Psoas muscle (tissue), 8 donors: ENCODE results near the gene ANKRD6. TPM values are rescaled to one million over a fixed set of nuclear protein-coding genes. Genes with fewer than 3 reads are reported as not detected.

Experiments used
- ATAC-seq, 4 donors: fragments of 200-7000 bp; cut with Tn5 transposase; one replicate each; pipeline ENCODE4 v1.9.1; 2020; ENCODE audit warnings: moderate library complexity in 3 of 4, mild to moderate bottlenecking in 2 of 4
- DNase-seq, 2 donors: peaks; one replicate each; pipeline ENCODE4 v3.0.0-alpha.2; 2020
- H3K27ac ChIP-seq: fragments of 200-600 bp; one replicate; pipeline ENCODE4 v1.8.0; 2022
- H3K27me3 ChIP-seq, 3 donors: fragments of 200-600 bp in 1 of 3; one replicate each; pipeline versions ENCODE4 v1.6.1 to v1.8.0; 2013 to 2022; ENCODE audit warnings: low read length in 2 of 3, mild to moderate bottlenecking in 2 of 3, moderate library complexity in 1 of 3; ENCODE audit not compliant: insufficient read depth in 3 of 3
- H3K36me3 ChIP-seq, 2 donors: fragments of 200-600 bp in 1 of 2; one replicate each; pipeline versions ENCODE4 v1.6.1 to v1.8.0; 2013 to 2022; ENCODE audit warnings: low read depth in 1 of 2, mild to moderate bottlenecking in 1 of 2, moderate library complexity in 1 of 2; ENCODE audit not compliant: insufficient read depth in 1 of 2
- H3K4me1 ChIP-seq: fragments of 200-600 bp; one replicate; pipeline ENCODE4 v1.8.0; 2022
- H3K4me3 ChIP-seq: fragments of 200-600 bp; one replicate; pipeline ENCODE4 v1.8.0; 2022; ENCODE audit warnings: mild to moderate bottlenecking
- H3K9me3 ChIP-seq: fragments of 200-600 bp; one replicate; pipeline ENCODE4 v1.8.0; 2022
- CTCF ChIP-seq: fragments of 200-600 bp; IDR thresholded peaks from one replicate; pipeline ENCODE4 v1.8.0; 2022; ENCODE audit warnings: antibody characterized with exemption
- WGBS, 3 donors: extraction: QIAGEN DNeasy Blood & Tissue Kit; methylation state at CpG; one replicate each; pipeline versions ENCODE4 v1.1.6 to v1.1.7; 2013; 5-methylcytosine and 5-hydroxymethylcytosine counted together
- intact Hi-C, 2 donors: fragments of 100-400 bp; cut with DNase I; formaldehyde crosslinking; loops; one replicate each; pipeline versions ENCODE4 v1.11.0 to v1.14.2; 2022
- polyA plus RNA-seq, 3 donors: library from polyadenylated mRNA; stranded (reverse); fragments of 200-250 nt; gene quantifications; one replicate each; pipeline ENCODE4 v1.2.3, GENCODE V29; 2013
- total RNA-seq, 4 donors: library from RNA; stranded (reverse); fragmentation: NEBNext Ultra II Directional in 2 of 4; extraction: Animal tissue kit (Norgen Biotek cat#: 25700) in 2 of 4; gene quantifications; one replicate each; pipeline versions ENCODE4 v1.2.1 to v1.2.4, GENCODE V29; 2021 to 2023
- donor health status: healthy with polysubstance abuse.
- donor health status: DM: no; HTN: no; CAD: no; lungs with moderate emphysema.
- donor health status: Bipolar disorder and iron deficiency.
- donor health status: healthy.
- donor health status: DM: yes; HTN: yes; CAD: no.
- donor health status: DM: no; HTN: no; CAD: no.
- donor health status: DM: no; HTN: no; CAD: no.
- donor health status: DM: yes; HTN: yes; CAD: no.

ANKRD6 gene
- total and polyA plus RNA-seq, 7 donors, result 1.2 to 9.0 (median 2.4) TPM

- ATAC-seq (no peak), DNase-seq (no peak)
- 3 to 5% (median 4%) methylated on average over 4 of the region's 4 CpGs for WGBS, 3 donors
- H3K27ac ChIP-seq, result peak overlapping the region; percentile 99
- no peaks in the 10 kb centered on the region for H3K9me3 ChIP-seq
- H3K36me3 ChIP-seq, result no peaks in the 10 kb centered on the region
- H3K4me3 ChIP-seq, result peak overlapping the region; percentile 90
- TF ChIP-seq CTCF, result no peak
- peaks cover 45% of the 10 kb centered on the region for H3K4me1 ChIP-seq
- no peaks in the 10 kb centered on the region for H3K27me3 ChIP-seq
- intact Hi-C loops, result loop anchor here in 1 of 2 donors (5.0 kb wide), 1 partner anchor 38 kb away; no protein-coding TSS in a partner anchor
Measured at GRCh38 chr6:89410788-89411144, 22.2 kb upstream of the ANKRD6 start.

- intact Hi-C loops, result loop anchor here in 1 of 2 donors (5.0 kb wide), 1 partner anchor 39 kb away; no protein-coding TSS in a partner anchor
- H3K27me3 ChIP-seq, result no peaks in the 10 kb centered on the region
- DNase-seq (peak; percentile 64 to 88), ATAC-seq (peak; percentile 63 to 78 (median 72))
- WGBS, 3 donors, result 0 to 1% (median 1%) methylated on average over 54 to 93 of the region's 93 CpGs
- no peaks in the 10 kb centered on the region for H3K9me3 ChIP-seq
- no peak for TF ChIP-seq CTCF
- peak overlapping the region; percentile 90 for H3K4me3 ChIP-seq
- H3K4me1 ChIP-seq, result peaks cover 45% of the 10 kb centered on the region
- peak overlapping the region; percentile 99 for H3K27ac ChIP-seq
- no peaks in the 10 kb centered on the region for H3K36me3 ChIP-seq
Measured at GRCh38 chr6:89411145-89412070, 21.5 kb upstream of the ANKRD6 start.

GRCh38 chr6:89412071-89413005 is 20.6 kb upstream of the ANKRD6 start, which contains the start of gene RRAGD:
TSS of gene RRAGD (minus strand) at chr6:89412273. CDS start at chr6:89411993, 280 bp downstream.
- TF ChIP-seq CTCF, result no peak
- whole genome bisulfite sequencing, 3 donors, result 0 to 1% (median 1%) methylated on average over 47 to 84 of the region's 85 CpGs

GRCh38 chr6:89413006-89413400 is 19.9 kb upstream of the ANKRD6 start:
- no peak for DNase-seq
- no peaks in the 10 kb centered on the region for H3K9me3 ChIP-seq
- intact Hi-C loops, result loop anchor here in 1 of 2 donors (5.0 kb wide), 1 partner anchor 41 kb away; no protein-coding TSS in a partner anchor
- no peaks in the 10 kb centered on the region for H3K27me3 ChIP-seq
- no peak for ATAC-seq
- H3K4me1 ChIP-seq, result peaks cover 32% of the 10 kb centered on the region
- WGBS, 3 donors, result 14 to 34% (median 15%) methylated on average over 9 of the region's 9 CpGs
- H3K36me3 ChIP-seq, result no peaks in the 10 kb centered on the region
- TF ChIP-seq CTCF, result no peak
- H3K27ac ChIP-seq, result peak overlapping the region; percentile 99
- H3K4me3 ChIP-seq, result peak overlapping the region; percentile 90

More at GRCh38 chr6:89412071-89413005, 20.6 kb upstream of the ANKRD6 start, which contains the start of gene RRAGD:
- Histone ChIP-seq H3K4me3 (peak within 1 kb of the TSS; percentile 90), H3K27me3 (no peaks in the 10 kb centered on the region), H3K27ac (peak within 1 kb of the TSS; percentile 99), H3K9me3 (no peaks in the 10 kb centered on the region), H3K4me1 (peaks cover 37% of the 10 kb centered on the region), H3K36me3 (no peaks in the 10 kb centered on the region)
- peak; percentile 73 to 88 for DNase-seq
- intact Hi-C loops, result loop anchor here in 1 of 2 donors (5.0 kb wide), 1 partner anchor 40 kb away; no protein-coding TSS in a partner anchor
- ATAC-seq, result peak; percentile 84 to 90 (median 89)
